ENCODE data around the gene SCO2. TPM values are rescaled to one million over a fixed set of nuclear protein-coding genes. Genes with fewer than 3 reads are reported as not detected.

Gene SCO2
- total and polyA plus RNA-seq, 2 of the 4 experiments (the other 2 are of a cell fraction) = 1.3 to 1.9 TPM

DNA sequence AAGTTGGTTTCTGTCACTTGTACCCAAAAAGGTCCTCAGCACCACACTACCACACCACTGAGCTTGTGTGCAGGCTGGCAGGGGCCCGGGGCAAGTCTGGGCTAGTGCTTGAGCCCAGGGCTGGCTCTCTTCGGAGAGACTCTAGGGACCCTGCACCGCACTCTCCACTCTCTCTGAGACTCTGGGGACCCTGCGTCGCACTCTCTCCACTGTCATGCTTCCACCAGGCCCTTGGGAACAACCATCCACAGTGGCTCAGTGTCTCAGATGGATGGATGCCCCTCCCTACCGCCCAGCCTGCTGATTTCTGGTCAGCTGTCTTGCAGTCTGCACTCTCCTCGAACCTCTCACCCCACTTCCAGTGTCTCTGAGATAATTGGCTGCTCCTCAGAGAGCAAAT is 48.5 kb downstream of the SCO2 start:
- Histone ChIP-seq H3K9ac (ENCODE audit: low read depth, low read length) (no peak overlapping the region), H3K4me2 (ENCODE audit: low read depth, low read length) (no peak overlapping the region), H3K18ac (ENCODE audit: low read depth, low read length) (no peak overlapping the region), H3K4me1 (ENCODE audit: control insufficient read depth, insufficient read depth, low read length) (peaks cover 13% of the 10 kb centered on the region), H4K20me1 (ENCODE audit: insufficient read depth, low read length) (peaks cover 24% of the 10 kb centered on the region), H2AK5ac (ENCODE audit: low read depth, low read length) (no peak overlapping the region), H3K27me3 (ENCODE audit: control insufficient read depth, insufficient read depth, low read length) (peaks cover 21% of the 10 kb centered on the region), H2AFZ (replicated peaks; ENCODE audit: low read length, poor library complexity) (peak overlapping the region; percentile 33), H3K9me3 (ENCODE audit: control insufficient read depth, insufficient read depth, low read length) (no peaks in the 10 kb centered on the region), H2BK5ac (ENCODE audit: low read depth, low read length, poor library complexity, severe bottlenecking) (no peak overlapping the region), H3K23ac (ENCODE audit: low read depth, low read length) (0 out of 2 replicates have a peak overlapping the region, but pooled peaks have one; percentile 34), H3K79me1 (ENCODE audit: low read depth in 1 of 2, low read length in 2 of 2) (peaks cover 13 to 24% of the 10 kb centered on the region in 2 experiments; a peak in 3 of 4 replicates), H3K14ac (replicated peaks; ENCODE audit: low read depth, low read length) (no peak overlapping the region), H3K56ac (ENCODE audit: extremely low read depth, insufficient read depth, low read length) (no peak overlapping the region), H2AK9ac (replicated peaks; ENCODE audit: low read depth, low read length, poor library complexity) (no peak overlapping the region), H3K4ac (ENCODE audit: low read depth, low read length) (0 out of 2 replicates have a peak overlapping the region, but pooled peaks have one; percentile 35), H2BK15ac (ENCODE audit: low read depth, low read length) (no peak overlapping the region), H4K8ac (ENCODE audit: low read depth in 2 of 2, low read length in 2 of 2) (no peak overlapping the region), H2BK120ac (ENCODE audit: low read depth, low read length) (peak overlapping the region; percentile 16; the same call in 1 of the 2 replicates), H3K9me1 (ENCODE audit: insufficient read depth, low read length) (peaks cover 13% of the 10 kb centered on the region), H4K5ac (ENCODE audit: low read depth, low read length) (0 out of 2 replicates have a peak overlapping the region, but pooled peaks have one; percentile 35), H3K4me3 (ENCODE audit: insufficient read depth, low read depth, low read length) (no peak overlapping the region), H3K36me3 (ENCODE audit: control insufficient read depth, insufficient read depth, low read length) (peaks cover 2% of the 10 kb centered on the region; the same call in 1 of the 2 replicates), H4K91ac (ENCODE audit: insufficient read depth, low read depth, low read length) (no peak overlapping the region), H3K27ac (ENCODE audit: insufficient read depth, low read length) (no peak overlapping the region), H2BK20ac (ENCODE audit: low read depth, low read length) (no peak overlapping the region)
- intact Hi-C loops (cut with micrococcal nuclease) = no loop called here
- DNase-seq (no peak), ATAC-seq (ENCODE audit: low read depth) (no peak)
- WGBS, 2 experiments (ENCODE audit: extremely low coverage in 2 of 2, insufficient read length in 1 of 2) = 60% methylated on average over 2 of the region's 7 CpGs; no CpG with 5 or more reads in 1 of the 2 experiments
- CTCF ChIA-PET = no interaction called here
- dilution Hi-C loops (cut with HindIII; ENCODE audit: low sequenced_read_pairs, unreplicated experiment) = no loop called here
- POLR2A ChIA-PET (ENCODE audit: unreplicated experiment) = no interaction called here
- no TSS peak for BruUV-seq (replicated peaks)
- in situ Hi-C loops (cut with MboI; ENCODE audit: low sequenced_read_pairs) = no loop called here
- TF ChIP-seq, protein P1, sequence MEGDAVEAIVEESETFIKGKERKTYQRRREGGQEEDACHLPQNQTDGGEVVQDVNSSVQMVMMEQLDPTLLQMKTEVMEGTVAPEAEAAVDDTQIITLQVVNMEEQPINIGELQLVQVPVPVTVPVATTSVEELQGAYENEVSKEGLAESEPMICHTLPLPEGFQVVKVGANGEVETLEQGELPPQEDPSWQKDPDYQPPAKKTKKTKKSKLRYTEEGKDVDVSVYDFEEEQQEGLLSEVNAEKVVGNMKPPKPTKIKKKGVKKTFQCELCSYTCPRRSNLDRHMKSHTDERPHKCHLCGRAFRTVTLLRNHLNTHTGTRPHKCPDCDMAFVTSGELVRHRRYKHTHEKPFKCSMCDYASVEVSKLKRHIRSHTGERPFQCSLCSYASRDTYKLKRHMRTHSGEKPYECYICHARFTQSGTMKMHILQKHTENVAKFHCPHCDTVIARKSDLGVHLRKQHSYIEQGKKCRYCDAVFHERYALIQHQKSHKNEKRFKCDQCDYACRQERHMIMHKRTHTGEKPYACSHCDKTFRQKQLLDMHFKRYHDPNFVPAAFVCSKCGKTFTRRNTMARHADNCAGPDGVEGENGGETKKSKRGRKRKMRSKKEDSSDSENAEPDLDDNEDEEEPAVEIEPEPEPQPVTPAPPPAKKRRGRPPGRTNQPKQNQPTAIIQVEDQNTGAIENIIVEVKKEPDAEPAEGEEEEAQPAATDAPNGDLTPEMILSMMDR (conservative IDR thresholded peaks at IDR 0.05; ENCODE audit: low read depth, low read length) = no peak
- TF ChIP-seq RCOR1 (IDR thresholded peaks at IDR 0.05; ENCODE audit: insufficient replicate concordance, low read length) (no peak), BHLHE40 (IDR thresholded peaks at IDR 0.05; ENCODE audit: low read depth, low read length) (no peak), NFE2L2 (IDR thresholded peaks at IDR 0.05; ENCODE audit: low read depth, low read length) (no peak), CEBPB (IDR thresholded peaks at IDR 0.05; ENCODE audit: low read depth, low read length) (no peak), SMC3 (IDR thresholded peaks at IDR 0.05; ENCODE audit: low read depth, low read length) (no peak), CHD1 (IDR thresholded peaks at IDR 0.05; ENCODE audit: low read depth, low read length) (no peak)
- TF ChIP-seq, protein P2, sequence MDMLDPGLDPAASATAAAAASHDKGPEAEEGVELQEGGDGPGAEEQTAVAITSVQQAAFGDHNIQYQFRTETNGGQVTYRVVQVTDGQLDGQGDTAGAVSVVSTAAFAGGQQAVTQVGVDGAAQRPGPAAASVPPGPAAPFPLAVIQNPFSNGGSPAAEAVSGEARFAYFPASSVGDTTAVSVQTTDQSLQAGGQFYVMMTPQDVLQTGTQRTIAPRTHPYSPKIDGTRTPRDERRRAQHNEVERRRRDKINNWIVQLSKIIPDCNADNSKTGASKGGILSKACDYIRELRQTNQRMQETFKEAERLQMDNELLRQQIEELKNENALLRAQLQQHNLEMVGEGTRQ (IDR thresholded peaks at IDR 0.05; ENCODE audit: low read depth, low read length) = no peak
